22Rv1 (cell line): ENCODE measurements around the gene ESYT3.

Experiments used
- H3K27ac ChIP-seq: fragments of 450-650 bp; 2 replicates; pipeline ENCODE4 v1.5.1; 2017
- ZFX ChIP-seq: fragments of 450-650 bp; IDR thresholded peaks from 2 replicates; pipeline ENCODE4 v1.6.1; 2017; ENCODE audit warnings: antibody characterized with exemption, borderline replicate concordance
- TF ChIP-seq, protein P1 (sequence below): fragments of 450-650 bp; IDR thresholded peaks from 2 replicates; pipeline ENCODE4 v1.5.1; 2017; ENCODE audit warnings: mild to moderate bottlenecking

Gene ESYT3

DNA sequence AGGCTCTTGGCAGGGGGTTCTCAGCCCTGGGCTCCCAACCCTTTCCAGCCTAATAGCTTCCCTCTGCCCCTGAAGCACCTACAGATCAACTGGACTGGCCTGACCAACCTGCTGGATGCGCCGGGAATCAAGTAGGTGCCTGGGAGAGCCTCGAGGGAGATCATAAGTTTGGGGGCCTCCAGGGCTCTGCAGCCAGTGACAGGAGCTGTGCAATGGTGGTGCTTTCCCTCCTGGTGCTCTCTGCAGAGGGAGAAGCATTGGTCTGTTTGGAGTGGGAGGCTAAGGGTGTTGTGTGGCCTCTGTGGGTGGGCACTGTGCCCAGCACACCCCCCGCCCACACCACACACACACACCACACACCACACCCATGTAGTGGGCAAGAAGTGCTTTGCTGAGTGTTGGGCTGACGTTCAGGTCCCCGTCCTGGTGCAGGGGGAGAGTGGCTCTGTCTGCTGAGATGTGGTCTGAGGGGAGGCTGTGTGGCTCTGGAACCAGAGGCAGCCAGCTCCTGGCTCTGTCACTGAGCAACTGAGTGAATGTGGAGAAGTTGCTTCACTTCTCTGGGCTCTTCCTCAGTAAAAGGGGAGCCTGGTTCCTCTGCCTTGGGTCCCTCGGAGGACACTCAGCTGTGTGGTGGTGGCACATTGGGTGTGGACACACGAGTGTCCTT, 26.3 kb downstream of the ESYT3 start:
- TF ChIP-seq, protein P1, sequence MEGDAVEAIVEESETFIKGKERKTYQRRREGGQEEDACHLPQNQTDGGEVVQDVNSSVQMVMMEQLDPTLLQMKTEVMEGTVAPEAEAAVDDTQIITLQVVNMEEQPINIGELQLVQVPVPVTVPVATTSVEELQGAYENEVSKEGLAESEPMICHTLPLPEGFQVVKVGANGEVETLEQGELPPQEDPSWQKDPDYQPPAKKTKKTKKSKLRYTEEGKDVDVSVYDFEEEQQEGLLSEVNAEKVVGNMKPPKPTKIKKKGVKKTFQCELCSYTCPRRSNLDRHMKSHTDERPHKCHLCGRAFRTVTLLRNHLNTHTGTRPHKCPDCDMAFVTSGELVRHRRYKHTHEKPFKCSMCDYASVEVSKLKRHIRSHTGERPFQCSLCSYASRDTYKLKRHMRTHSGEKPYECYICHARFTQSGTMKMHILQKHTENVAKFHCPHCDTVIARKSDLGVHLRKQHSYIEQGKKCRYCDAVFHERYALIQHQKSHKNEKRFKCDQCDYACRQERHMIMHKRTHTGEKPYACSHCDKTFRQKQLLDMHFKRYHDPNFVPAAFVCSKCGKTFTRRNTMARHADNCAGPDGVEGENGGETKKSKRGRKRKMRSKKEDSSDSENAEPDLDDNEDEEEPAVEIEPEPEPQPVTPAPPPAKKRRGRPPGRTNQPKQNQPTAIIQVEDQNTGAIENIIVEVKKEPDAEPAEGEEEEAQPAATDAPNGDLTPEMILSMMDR: no peak
- TF ChIP-seq ZFX: no peak
- no peak overlapping the region for H3K27ac ChIP-seq

DNA sequence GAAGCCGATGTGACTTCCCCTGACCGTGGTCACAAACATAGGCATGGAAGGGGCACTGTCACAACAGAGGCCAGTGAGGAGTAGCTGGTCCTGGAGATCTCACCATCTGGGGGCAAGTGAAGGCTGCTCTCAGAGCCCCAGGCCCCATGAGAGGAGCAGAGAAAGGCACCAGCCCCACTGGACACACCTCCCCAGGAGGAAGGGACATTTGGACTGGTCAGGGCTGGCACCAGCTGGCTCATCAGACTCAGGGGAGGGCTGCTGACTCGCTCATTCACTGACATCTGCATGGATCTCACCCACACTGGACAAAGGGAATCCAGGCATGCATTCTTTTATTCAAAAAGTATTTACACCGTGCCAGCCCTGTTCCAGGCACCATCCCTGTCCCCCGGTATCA, 26.8 kb downstream of the ESYT3 start:
- TF ChIP-seq ZFX: no peak
- TF ChIP-seq, protein P1: no peak
- no peak overlapping the region for H3K27ac ChIP-seq

DNA sequence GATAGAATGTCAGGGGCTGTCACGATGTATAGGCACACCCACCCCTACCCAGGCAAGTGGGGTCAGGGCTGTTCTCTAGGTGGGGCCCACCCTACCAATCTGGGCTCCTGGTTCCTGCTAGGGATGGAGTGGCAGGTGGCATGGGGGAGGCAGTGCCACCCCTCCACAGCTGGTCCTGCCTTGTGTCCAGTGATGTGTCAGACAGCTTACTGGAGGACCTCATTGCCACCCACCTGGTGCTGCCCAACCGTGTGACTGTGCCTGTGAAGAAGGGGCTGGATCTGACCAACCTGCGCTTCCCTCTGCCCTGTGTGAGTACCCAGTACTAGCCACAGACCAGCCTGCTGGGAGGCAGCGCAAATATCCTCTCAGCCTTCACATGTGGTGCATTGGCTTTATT, 27.5 kb downstream of the ESYT3 start:
- TF ChIP-seq, protein P1: no peak
- no peak for TF ChIP-seq ZFX
- no peak overlapping the region for H3K27ac ChIP-seq

DNA sequence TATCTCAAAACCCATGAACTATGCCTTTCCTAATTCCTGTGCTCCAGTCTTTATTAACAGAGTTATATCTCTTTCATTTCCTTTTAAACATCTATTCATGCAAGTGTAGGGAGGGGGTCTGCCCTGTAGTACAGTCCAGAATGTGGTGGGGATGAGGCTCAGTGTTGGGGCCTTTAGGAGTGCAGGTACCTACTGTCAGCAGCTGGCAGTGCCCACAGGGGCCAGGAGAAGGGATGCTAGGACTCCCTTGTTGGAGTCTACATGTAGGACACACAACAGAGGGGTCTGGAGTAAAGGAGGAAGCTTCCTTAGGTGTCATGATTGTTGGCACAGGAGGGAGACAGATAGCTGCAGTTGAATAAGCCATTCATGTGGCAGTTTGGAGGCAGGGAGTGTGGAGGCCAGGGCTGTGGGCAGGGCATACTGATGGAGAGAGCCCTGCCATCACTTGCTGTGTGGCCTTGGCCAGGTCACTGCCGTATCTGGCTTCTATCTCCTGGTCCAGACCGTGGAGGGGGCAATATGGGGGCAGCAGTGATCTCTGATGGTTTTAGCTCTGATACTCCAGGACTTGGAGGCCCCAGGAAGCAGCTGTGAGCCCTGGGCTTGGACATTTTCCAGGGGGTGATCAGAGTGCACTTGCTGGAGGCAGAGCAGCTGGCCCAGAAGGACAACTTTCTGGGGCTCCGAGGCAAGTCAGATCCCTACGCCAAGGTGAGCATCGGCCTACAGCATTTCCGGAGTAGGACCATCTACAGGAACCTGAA, 29.5 kb downstream of the ESYT3 start:
- H3K27ac ChIP-seq: no peak overlapping the region
- no peak for TF ChIP-seq ZFX
- TF ChIP-seq, protein P1: no peak

DNA sequence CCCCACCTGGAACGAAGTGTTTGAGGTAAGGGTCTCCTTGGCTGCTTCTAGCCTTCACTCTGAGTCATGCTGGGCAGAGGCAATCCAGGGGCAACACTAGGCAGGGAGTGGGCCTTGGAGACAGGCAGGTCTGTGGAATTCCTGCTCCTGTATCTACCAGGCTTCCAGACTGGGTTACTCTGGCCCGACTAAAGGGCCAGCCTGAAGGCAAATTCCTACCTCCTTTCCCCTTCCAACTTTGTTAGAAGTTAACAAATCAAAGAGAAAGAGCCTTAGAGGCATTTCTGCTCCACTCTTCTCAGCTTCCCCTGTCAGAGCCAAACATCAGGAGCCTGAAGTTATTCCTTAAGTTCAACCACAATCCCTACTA, 30.1 kb downstream of the ESYT3 start:
- H3K27ac ChIP-seq: no peak overlapping the region
- TF ChIP-seq, protein P1: no peak

DNA sequence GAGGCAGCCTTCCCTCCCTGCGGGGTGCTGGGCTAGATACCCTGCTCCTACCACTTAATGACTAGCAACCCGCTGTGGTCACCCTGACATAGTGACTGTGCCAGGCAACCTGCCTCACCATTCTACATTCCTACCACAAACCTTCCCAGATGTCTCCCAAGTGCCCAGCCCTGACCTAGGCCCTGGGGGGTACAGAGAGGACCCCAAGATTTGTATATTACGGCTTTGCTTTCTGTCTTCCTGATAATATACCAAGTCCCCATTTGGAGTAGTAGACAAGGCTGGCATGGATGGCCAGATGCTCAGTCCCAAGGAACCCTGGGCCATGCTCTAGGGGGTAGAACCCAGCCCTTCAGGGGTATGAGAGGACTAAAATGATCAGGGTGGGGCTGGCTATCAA, 31.0 kb downstream of the ESYT3 start:
- TF ChIP-seq, protein P1: no peak
- TF ChIP-seq ZFX: no peak

DNA sequence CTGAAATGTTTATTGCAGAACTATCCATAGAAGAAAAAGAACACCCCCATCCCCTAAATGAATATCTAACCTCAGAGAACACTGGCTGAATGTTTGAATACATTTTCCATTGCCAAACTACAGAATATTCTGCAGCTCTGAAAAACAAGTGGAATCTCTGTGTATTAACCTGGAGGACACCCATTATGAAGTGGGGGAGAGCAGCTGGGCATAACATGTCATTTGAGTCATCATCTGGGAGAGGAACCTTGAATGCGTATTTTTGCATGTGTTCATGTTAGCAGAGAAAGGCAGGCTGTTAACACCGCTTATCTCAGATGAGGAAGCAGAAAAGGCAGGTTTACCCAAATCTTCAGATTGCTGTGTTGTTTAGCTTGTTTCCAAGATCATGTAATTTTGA, 31.5 kb downstream of the ESYT3 start:
- H3K27ac ChIP-seq: no peak overlapping the region
- no peak for TF ChIP-seq ZFX

More for the DNA sequence above, 31.0 kb downstream of the ESYT3 start:
- H3K27ac ChIP-seq: no peak overlapping the region

DNA sequence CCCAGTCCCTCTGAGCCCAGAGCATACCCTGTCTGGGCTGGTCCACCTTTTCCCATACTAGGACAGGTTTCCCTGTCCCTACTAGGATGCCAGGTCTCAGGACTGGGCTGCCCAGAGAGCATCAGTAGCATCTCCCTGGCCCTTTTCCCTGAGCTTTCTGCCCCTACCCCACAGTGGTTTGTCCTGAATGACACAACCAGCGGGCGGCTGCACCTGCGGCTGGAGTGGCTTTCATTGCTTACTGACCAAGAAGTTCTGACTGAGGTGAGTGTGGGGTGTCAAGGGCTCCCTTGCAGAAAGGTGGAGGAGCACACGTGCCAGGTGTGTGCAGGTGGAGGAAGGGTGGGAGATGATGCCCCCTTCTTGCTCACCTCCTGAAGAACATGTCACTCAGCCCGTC, 33.5 kb downstream of the ESYT3 start:
- no peak overlapping the region for H3K27ac ChIP-seq
- TF ChIP-seq ZFX: no peak
- TF ChIP-seq, protein P1: no peak
